Mucosa of stomach (tissue), 1 donor: Measurements from ENCODE around the gene SLC26A3.

Experiments used
- H3K27me3 ChIP-seq: one replicate; pipeline ENCODE4 v1.7.0; 2013; ENCODE audit warnings: mild to moderate bottlenecking, low read length; ENCODE audit not compliant: control insufficient read depth, insufficient read depth
- H3K36me3 ChIP-seq: one replicate; pipeline ENCODE4 v1.7.0; 2013; ENCODE audit warnings: low read length; ENCODE audit not compliant: control insufficient read depth, insufficient read depth
- H3K4me1 ChIP-seq: one replicate; pipeline ENCODE4 v1.7.0; 2013; ENCODE audit warnings: mild to moderate bottlenecking, low read length; ENCODE audit not compliant: control insufficient read depth, insufficient read depth
- H3K4me3 ChIP-seq: one replicate; pipeline ENCODE4 v1.7.0; 2013; ENCODE audit warnings: low read length
- H3K9ac ChIP-seq: one replicate; pipeline ENCODE4 v1.7.0; 2013; ENCODE audit warnings: mild to moderate bottlenecking, low read length, moderate library complexity
- H3K9me3 ChIP-seq: one replicate; pipeline ENCODE4 v1.7.0; 2013; ENCODE audit warnings: mild to moderate bottlenecking, low read length, moderate library complexity; ENCODE audit not compliant: control insufficient read depth
- donor health status: Pancreatic carcinoma.

Gene SLC26A3

DNA sequence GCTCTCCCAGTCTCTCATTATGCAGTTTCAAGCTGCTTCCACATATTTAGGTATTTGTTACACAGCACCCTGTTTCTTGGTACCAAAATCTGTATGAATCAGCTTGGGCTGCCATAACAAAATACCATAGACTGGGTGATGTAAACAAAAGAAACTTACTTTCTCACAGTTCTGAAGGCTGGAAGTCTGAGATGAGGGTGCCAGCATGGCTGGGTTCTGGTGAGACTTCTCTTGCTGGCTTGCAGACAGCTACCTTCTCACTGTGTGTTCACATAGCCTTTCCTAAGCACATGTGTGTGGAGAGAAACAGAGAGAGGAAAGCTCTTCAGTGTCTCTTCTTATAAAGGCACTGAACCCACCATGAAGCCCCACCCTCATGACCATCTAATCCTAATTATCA lies 74.7 kb downstream of the SLC26A3 start:
- H3K27me3 ChIP-seq: peaks cover 5% of the 10 kb centered on the region
- H3K4me1 ChIP-seq: no peaks in the 10 kb centered on the region
- no peaks in the 10 kb centered on the region for H3K36me3 ChIP-seq
- no peak overlapping the region for H3K9ac ChIP-seq
- H3K4me3 ChIP-seq: no peak overlapping the region
- H3K9me3 ChIP-seq: no peaks in the 10 kb centered on the region

DNA sequence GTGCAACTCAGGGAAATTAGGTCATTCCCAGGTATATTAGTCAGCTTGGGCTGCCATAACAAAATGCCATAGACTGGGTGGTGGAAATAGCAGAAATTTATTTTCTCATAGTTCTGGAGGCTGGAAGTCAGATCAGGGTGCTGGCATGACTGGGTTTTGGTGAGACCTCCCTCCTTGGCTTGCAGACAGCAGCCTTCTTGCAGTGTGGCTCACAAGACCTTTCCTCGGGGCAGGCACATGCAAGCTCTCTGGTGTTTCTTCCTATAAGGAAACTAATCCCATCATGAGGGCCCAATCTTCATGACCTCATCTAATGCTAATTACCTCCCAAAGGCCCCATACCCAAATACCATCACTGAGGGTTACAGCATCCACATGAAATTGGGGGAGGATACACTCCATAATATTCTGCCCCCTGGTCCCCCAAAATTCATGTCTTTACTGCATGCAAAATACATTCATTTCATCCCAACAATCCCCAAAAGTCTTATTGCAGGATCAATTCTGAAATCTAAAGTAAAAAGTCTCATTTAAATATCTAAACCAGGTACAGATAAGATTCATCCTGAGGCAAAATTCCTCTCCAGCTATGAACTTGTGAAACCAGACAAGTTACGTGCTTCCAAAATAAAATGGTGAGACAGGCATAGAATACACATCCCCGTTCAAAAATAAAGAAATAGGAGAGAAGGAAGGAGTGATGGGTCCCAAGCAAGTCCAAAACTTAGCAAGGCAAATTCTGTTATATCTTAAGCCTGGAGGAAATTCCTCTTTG lies 76.5 kb downstream of the SLC26A3 start:
- H3K4me3 ChIP-seq: no peak overlapping the region
- H3K27me3 ChIP-seq: peaks cover 5% of the 10 kb centered on the region
- H3K36me3 ChIP-seq: no peaks in the 10 kb centered on the region
- no peaks in the 10 kb centered on the region for H3K9me3 ChIP-seq
- H3K9ac ChIP-seq: no peak overlapping the region
- no peaks in the 10 kb centered on the region for H3K4me1 ChIP-seq

DNA sequence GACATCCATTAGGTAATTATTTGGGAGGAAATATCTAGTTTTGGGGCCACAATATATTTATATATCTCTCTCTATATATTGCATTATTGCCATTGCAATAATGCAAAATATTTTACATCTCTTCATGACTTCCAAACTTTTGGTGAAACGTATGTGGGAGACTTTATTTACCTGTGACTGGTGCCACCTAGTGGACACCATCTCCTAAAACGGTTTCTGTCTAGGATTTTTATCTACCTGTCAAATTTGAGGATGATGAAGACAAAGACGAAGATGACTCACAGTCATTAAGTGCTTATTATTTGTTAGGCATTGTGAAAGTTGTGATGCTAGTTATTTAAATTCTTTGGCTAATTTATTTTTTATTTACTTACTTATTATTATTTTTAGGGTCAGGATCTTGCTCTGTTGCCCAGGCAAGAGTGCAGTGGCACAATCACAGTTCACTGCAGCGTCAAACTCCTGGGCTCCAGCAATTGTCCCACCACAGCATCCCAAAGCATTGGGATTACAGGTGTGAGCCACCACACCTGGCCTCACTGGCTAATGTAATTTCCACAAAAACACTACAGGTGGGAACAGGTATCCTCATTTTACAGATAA lies 77.8 kb downstream of the SLC26A3 start:
- no peaks in the 10 kb centered on the region for H3K9me3 ChIP-seq
- no peaks in the 10 kb centered on the region for H3K36me3 ChIP-seq
- no peak overlapping the region for H3K9ac ChIP-seq
- no peak overlapping the region for H3K4me3 ChIP-seq
- no peaks in the 10 kb centered on the region for H3K4me1 ChIP-seq
- H3K27me3 ChIP-seq: peaks cover 8% of the 10 kb centered on the region

DNA sequence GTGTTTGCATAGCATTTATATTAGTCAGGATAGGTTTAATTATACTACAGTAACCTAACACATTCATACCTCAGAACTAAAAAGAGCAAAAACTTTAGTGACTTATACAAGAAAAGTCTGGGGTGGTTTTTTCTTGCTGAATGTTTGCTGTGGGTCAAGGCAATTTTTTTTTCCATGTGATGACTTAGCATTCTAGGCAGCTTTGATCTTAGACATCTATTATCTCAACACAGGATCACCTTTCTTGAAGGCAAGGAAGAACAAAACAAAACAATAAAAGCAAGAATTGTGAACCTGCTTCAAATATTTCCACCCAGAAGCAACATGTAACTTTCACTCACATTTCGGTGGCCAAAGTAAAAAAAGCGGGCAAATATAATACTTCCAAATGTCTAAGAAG lies 79.8 kb downstream of the SLC26A3 start:
- Histone ChIP-seq H3K4me1 (no peaks in the 10 kb centered on the region), H3K4me3 (no peak overlapping the region), H3K27me3 (peaks cover 7% of the 10 kb centered on the region), H3K9ac (no peak overlapping the region), H3K9me3 (no peaks in the 10 kb centered on the region), H3K36me3 (no peaks in the 10 kb centered on the region)

DNA sequence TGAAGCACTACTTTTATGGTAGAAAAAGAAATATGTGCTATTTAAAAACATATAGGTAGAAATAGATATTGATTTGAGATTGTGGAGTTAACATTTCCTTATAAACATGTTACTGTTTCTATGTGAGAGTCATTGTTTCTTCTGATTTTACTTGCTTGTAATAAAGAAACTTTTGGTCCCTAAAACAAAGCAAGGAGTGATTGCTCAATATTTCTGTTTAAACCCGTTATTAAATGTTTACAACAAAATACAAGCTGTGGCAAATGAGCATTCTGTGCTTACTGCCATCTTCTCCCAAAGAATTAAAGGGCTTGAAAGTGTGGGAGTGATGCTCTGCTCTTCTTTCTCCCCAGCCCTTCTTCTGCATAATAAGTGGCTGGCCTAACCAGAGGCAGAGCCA lies 81.7 kb downstream of the SLC26A3 start:
- H3K9ac ChIP-seq: no peak overlapping the region
- no peaks in the 10 kb centered on the region for H3K9me3 ChIP-seq
- H3K36me3 ChIP-seq: no peaks in the 10 kb centered on the region
- no peaks in the 10 kb centered on the region for H3K4me1 ChIP-seq
- peaks cover 3% of the 10 kb centered on the region for H3K27me3 ChIP-seq
- H3K4me3 ChIP-seq: no peak overlapping the region

DNA sequence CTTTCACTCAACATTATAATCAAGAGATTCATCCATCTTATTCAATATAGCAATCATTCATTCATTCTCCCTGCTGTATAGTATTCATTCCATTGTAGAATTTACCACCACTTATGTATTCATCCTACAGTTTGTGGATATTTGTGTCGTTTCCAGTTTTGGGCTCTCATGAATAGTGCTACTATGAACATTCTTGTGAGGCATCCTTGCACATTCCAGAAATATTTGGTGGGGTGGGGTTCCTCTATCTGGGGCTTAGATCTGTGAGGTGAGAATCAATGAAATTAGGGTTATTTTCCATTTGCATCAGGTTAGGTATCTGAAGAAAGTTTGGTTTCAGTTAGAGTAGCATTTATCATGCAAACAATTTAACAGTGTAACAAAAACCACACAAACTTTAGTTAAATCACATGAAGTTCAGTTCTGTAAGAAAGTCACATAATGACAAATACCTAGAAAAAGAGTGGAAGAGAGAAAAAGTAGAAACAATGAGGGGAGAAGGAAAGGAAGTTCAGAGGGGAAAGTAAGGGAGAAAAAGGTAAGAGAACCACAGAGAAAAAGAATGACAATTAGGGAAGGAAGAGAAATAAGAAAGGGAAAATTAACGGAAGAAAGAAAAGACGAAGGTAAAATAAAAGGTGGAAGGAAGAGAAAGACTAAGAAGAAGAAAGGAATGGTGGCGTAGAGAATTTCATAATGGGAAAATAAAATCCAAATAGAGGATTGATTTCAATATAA lies 84.4 kb downstream of the SLC26A3 start:
- Histone ChIP-seq H3K4me3 (no peak overlapping the region), H3K9me3 (no peaks in the 10 kb centered on the region), H3K36me3 (no peaks in the 10 kb centered on the region), H3K4me1 (no peaks in the 10 kb centered on the region), H3K9ac (no peak overlapping the region), H3K27me3 (peaks cover 3% of the 10 kb centered on the region)

DNA sequence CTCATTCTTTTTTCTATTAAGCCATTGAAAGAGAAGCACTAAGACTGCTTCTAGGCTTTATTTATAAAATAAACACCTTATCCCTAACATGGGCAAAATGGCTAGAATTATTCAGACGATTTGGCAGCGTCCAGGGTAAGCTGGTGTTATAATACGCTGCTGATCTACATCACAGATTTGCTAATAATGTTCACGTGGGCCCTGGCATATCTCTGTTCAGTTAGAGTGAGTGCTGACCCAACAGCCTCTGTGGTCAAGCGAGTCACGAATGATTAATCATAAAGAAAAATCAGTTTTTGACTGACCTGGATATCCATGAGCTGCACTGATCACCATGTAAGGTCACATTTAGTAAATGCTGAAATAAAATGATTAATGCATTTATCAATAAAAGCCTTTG lies 87.5 kb downstream of the SLC26A3 start:
- no peak overlapping the region for H3K9ac ChIP-seq
- no peaks in the 10 kb centered on the region for H3K36me3 ChIP-seq
- no peaks in the 10 kb centered on the region for H3K4me1 ChIP-seq
- no peaks in the 10 kb centered on the region for H3K27me3 ChIP-seq
- no peaks in the 10 kb centered on the region for H3K9me3 ChIP-seq
- no peak overlapping the region for H3K4me3 ChIP-seq
